OCI-LY1 (cell line): Measurements from ENCODE around the gene NDST3.

ENCODE experiments used
- H2AFZ ChIP-seq: fragments of 200-600 bp; sonication (generic), shearing (Covaris generic); 2 replicates; pipeline ENCODE4 v1.6.0; 2014; ENCODE audit warnings: antibody characterized with exemption, mild to moderate bottlenecking, low read length
- H3F3A ChIP-seq: fragments of 200-600 bp; sonication (generic), shearing (Covaris generic); 2 replicates; pipeline ENCODE4 v1.6.0; 2014; ENCODE audit warnings: mild to moderate bottlenecking, antibody characterized with exemption, low read length, moderate library complexity; ENCODE audit not compliant: insufficient read depth
- H3K27ac ChIP-seq: fragments of 200-600 bp; sonication (generic); 2 replicates; pipeline ENCODE4 v1.5.1; 2014; ENCODE audit warnings: low read length, mixed run types, mild to moderate bottlenecking, low read depth; ENCODE audit not compliant: poor library complexity, severe bottlenecking
- H3K27me3 ChIP-seq: fragments of 200-600 bp; sonication (generic); 2 replicates; pipeline ENCODE4 v1.6.0; 2014; ENCODE audit warnings: antibody characterized with exemption, mild to moderate bottlenecking, low read length, moderate library complexity; ENCODE audit not compliant: insufficient read depth
- H3K36me3 ChIP-seq: fragments of 200-600 bp; sonication (generic); 2 replicates; pipeline ENCODE4 v1.6.1; 2014; ENCODE audit warnings: mild to moderate bottlenecking, antibody characterized with exemption, low read length, moderate library complexity, mixed read lengths; ENCODE audit not compliant: insufficient read depth
- H3K4me1 ChIP-seq: fragments of 200-600 bp; sonication (generic); 2 replicates; pipeline ENCODE4 v1.5.1; 2014; ENCODE audit warnings: mild to moderate bottlenecking, low read length, moderate library complexity; ENCODE audit not compliant: insufficient read depth, severe bottlenecking
- H3K4me2 ChIP-seq: fragments of 200-600 bp; sonication (generic), shearing (Covaris generic); 2 replicates; pipeline ENCODE4 v1.6.1; 2014; ENCODE audit warnings: low read length
- H3K4me3 ChIP-seq: fragments of 200-600 bp; sonication (generic); 2 replicates; pipeline ENCODE4 v1.5.1; 2014; ENCODE audit warnings: low read length, low read depth, mild to moderate bottlenecking, mixed read lengths; ENCODE audit not compliant: poor library complexity, severe bottlenecking
- H3K79me2 ChIP-seq: fragments of 200-600 bp; shearing (Covaris generic); 2 replicates; pipeline ENCODE4 v1.6.1; 2016; ENCODE audit warnings: mixed run types, low read length, mixed read lengths; ENCODE audit not compliant: insufficient read depth
- H3K9ac ChIP-seq: fragments of 200-600 bp; sonication (generic), shearing (Covaris generic); 2 replicates; pipeline ENCODE4 v1.6.1; 2014; ENCODE audit warnings: mild to moderate bottlenecking, low read length, mixed read lengths
- H3K9me2 ChIP-seq: fragments of 200-600 bp; sonication (generic), shearing (Covaris generic); 2 replicates; pipeline ENCODE4 v1.6.1; 2014; ENCODE audit warnings: low read depth, mild to moderate bottlenecking, low read length, mixed read lengths
- H3K9me3 ChIP-seq: fragments of 200-600 bp; shearing (Covaris generic); 2 replicates; pipeline ENCODE4 v1.6.1; 2014; ENCODE audit warnings: low read length, mixed read lengths
- H4K20me1 ChIP-seq: fragments of 200-600 bp; sonication (generic), shearing (Covaris generic); 2 replicates; pipeline ENCODE4 v1.6.0; 2016; ENCODE audit warnings: mild to moderate bottlenecking, low read length; ENCODE audit not compliant: insufficient read depth
- EZH2 ChIP-seq: fragments of 200-600 bp; sonication (generic), shearing (Covaris generic); IDR thresholded peaks from 2 replicates; pipeline ENCODE4 v1.8.0; 2017; ENCODE audit warnings: borderline replicate concordance, mixed run types, mild to moderate bottlenecking, antibody characterized with exemption, low read length, moderate library complexity, mixed read lengths
- TF ChIP-seq, protein P1 (sequence below): fragments of 200-600 bp; sonication (generic), shearing (Covaris generic); IDR thresholded peaks from 2 replicates; pipeline ENCODE4 v1.5.1; 2017; ENCODE audit warnings: mild to moderate bottlenecking, antibody characterized with exemption, low read length, moderate library complexity, mixed read lengths

NDST3 gene

DNA sequence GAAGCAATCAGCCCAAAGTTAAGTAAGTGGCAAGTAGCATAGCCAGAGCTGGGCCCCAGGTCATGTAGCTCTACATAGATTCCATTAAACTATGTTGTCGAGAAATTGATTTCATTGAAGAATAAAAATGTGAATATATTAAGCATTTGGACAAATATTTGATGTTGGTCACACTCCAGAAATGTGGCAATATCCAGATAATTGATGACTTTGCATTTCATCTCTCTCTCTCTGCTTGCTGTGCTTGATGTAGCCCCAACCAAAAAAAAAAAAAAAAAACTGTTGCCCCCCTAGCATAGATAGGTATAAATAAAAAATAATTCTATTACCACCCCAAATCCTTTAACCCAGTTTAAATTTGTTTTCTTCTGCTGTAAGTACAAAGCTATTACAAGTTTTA, 7.5 kb upstream of the NDST3 start:
- Histone ChIP-seq H4K20me1 (no peaks in the 10 kb centered on the region), H3K9me2 (no peaks in the 10 kb centered on the region), H3K9me3 (no peaks in the 10 kb centered on the region), H3K36me3 (no peaks in the 10 kb centered on the region), H3F3A (no peaks in the 10 kb centered on the region), H3K27ac (no peak overlapping the region), H3K27me3 (no peaks in the 10 kb centered on the region), H3K9ac (no peak overlapping the region), H2AFZ (no peak overlapping the region), H3K79me2 (no peaks in the 10 kb centered on the region), H3K4me2 (no peak overlapping the region), H3K4me1 (no peaks in the 10 kb centered on the region), H3K4me3 (no peak overlapping the region)
- TF ChIP-seq, protein P1, sequence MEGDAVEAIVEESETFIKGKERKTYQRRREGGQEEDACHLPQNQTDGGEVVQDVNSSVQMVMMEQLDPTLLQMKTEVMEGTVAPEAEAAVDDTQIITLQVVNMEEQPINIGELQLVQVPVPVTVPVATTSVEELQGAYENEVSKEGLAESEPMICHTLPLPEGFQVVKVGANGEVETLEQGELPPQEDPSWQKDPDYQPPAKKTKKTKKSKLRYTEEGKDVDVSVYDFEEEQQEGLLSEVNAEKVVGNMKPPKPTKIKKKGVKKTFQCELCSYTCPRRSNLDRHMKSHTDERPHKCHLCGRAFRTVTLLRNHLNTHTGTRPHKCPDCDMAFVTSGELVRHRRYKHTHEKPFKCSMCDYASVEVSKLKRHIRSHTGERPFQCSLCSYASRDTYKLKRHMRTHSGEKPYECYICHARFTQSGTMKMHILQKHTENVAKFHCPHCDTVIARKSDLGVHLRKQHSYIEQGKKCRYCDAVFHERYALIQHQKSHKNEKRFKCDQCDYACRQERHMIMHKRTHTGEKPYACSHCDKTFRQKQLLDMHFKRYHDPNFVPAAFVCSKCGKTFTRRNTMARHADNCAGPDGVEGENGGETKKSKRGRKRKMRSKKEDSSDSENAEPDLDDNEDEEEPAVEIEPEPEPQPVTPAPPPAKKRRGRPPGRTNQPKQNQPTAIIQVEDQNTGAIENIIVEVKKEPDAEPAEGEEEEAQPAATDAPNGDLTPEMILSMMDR, result no peak
- no peak for TF ChIP-seq EZH2

DNA sequence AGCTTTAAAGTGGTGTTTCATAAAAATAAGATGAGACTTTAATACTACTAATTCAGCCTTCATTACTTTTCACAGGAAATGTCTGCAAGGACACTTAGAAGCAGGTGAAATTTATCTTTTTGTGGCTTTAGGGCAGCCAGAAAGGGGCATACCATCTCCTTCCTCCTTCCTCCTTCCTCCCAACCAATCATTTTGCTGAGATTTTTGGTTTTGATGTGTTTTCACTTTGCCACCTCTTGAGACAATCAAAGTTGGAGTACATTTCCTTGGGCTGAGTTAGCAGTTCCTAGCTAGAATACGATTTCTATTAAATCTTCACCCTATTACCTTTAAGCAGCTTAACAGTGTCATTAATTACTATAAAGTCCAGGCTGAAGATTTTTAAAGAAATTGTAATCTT, 5.1 kb upstream of the NDST3 start:
- Histone ChIP-seq H3K9me3 (no peaks in the 10 kb centered on the region), H3K9ac (no peak overlapping the region), H3K27me3 (no peaks in the 10 kb centered on the region), H3F3A (no peaks in the 10 kb centered on the region), H3K79me2 (no peaks in the 10 kb centered on the region), H3K27ac (no peak overlapping the region), H2AFZ (no peak overlapping the region), H3K4me2 (no peak overlapping the region), H4K20me1 (no peaks in the 10 kb centered on the region), H3K36me3 (no peaks in the 10 kb centered on the region), H3K4me3 (no peak overlapping the region), H3K4me1 (no peaks in the 10 kb centered on the region), H3K9me2 (no peaks in the 10 kb centered on the region)
- TF ChIP-seq, protein P1, result no peak
- no peak for TF ChIP-seq EZH2

DNA sequence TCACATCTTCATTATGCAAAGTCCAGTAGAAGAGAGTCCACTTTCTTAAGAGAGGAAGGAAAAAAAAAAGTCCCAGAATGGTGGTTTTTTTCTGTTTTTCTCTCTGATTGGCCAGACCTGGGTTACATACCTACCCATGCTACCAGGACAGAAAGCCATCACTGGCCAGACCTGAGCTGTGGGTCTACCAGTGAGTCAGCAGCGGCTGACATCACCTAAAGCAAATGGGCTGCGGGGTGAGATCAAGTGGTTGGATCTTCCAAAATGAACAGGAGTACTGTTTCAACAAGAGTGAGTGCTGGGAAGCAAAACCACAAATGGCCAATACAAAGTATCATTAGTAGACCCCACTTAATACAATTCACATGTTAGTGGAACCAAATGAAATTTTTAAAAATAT, 1.6 kb upstream of the NDST3 start:
- Histone ChIP-seq H3K4me2 (no peak overlapping the region), H3K4me1 (no peaks in the 10 kb centered on the region), H3K9me2 (no peaks in the 10 kb centered on the region), H3K27me3 (no peaks in the 10 kb centered on the region), H3F3A (no peaks in the 10 kb centered on the region), H3K79me2 (no peaks in the 10 kb centered on the region), H3K36me3 (no peaks in the 10 kb centered on the region), H4K20me1 (no peaks in the 10 kb centered on the region), H2AFZ (no peak overlapping the region), H3K9me3 (no peaks in the 10 kb centered on the region), H3K9ac (no peak overlapping the region), H3K27ac (no peak overlapping the region), H3K4me3 (no peak overlapping the region)
- TF ChIP-seq EZH2, result no peak
- TF ChIP-seq, protein P1, result no peak
